Measurements from ENCODE around the gene LRIT3.

The LRIT3 gene

DNA sequence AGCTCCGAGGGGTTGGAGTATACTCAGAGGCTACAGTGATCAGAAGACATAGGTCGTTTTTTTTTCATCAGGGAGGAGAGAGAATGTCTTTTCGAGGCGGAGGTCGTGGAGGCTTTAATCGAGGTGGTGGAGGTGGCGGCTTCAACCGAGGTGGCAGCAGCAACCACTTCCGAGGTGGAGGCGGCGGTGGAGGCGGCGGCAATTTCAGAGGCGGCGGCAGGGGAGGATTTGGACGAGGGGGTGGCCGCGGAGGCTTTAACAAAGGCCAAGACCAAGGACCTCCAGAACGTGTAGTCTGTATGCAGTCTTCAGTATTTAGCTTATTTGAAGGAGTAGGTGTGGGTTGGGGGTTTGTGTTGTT is 31.8 kb upstream of the LRIT3 start:
- Histone ChIP-seq H3F3A (ENCODE audit: control insufficient read depth, insufficient read depth) (no peaks in the 10 kb centered on the region), H3K79me2 (ENCODE audit: control insufficient read depth, low read length) (peaks cover 58% of the 10 kb centered on the region), H3K4me1 (ENCODE audit: control insufficient read depth, low read length) (peaks cover 22% of the 10 kb centered on the region), H3K4me3 (ENCODE audit: low read length) (peak overlapping the region; percentile 82), H3K9me3 (ENCODE audit: control insufficient read depth, insufficient read depth, low read length) (no peaks in the 10 kb centered on the region), H3K4me2 (ENCODE audit: low read length) (peak overlapping the region; percentile 82), H3K27me3 (ENCODE audit: control insufficient read depth, low read length) (no peaks in the 10 kb centered on the region), H4K20me1 (ENCODE audit: control insufficient read depth, insufficient read depth, low read depth, low read length) (no peaks in the 10 kb centered on the region), H3K9me2 (replicated peaks; ENCODE audit: control insufficient read depth, low read length) (no peaks in the 10 kb centered on the region), H3K36me3 (ENCODE audit: control insufficient read depth, low read length) (peaks cover 45% of the 10 kb centered on the region), H3K27ac (ENCODE audit: low read depth, low read length) (peak overlapping the region; percentile 58)
- TF ChIP-seq EZH2phosphoT487 (IDR thresholded peaks at IDR 0.05; ENCODE audit: borderline replicate concordance, low read length) (no peak), CTCF (IDR thresholded peaks at IDR 0.05; ENCODE audit: low read depth, low read length, poor library complexity, severe bottlenecking) (no peak)

GRCh38 chr4:109816894-109817293 is 31.0 kb upstream of the LRIT3 start:
- Histone ChIP-seq H4K20me1 (ENCODE audit: control insufficient read depth, insufficient read depth, low read depth, low read length) (no peaks in the 10 kb centered on the region), H3K4me3 (ENCODE audit: low read length) (peak overlapping the region; percentile 82), H3K36me3 (ENCODE audit: control insufficient read depth, low read length) (peaks cover 52% of the 10 kb centered on the region), H3K4me1 (ENCODE audit: control insufficient read depth, low read length) (peaks cover 22% of the 10 kb centered on the region), H3K79me2 (ENCODE audit: control insufficient read depth, low read length) (peaks cover 58% of the 10 kb centered on the region), H3F3A (ENCODE audit: control insufficient read depth, insufficient read depth) (no peaks in the 10 kb centered on the region), H3K9me3 (ENCODE audit: control insufficient read depth, insufficient read depth, low read length) (no peaks in the 10 kb centered on the region), H3K4me2 (ENCODE audit: low read length) (peak overlapping the region; percentile 82), H3K9me2 (replicated peaks; ENCODE audit: control insufficient read depth, low read length) (no peaks in the 10 kb centered on the region), H3K27ac (ENCODE audit: low read depth, low read length) (no peak overlapping the region), H3K27me3 (ENCODE audit: control insufficient read depth, low read length) (no peaks in the 10 kb centered on the region)
- TF ChIP-seq EZH2phosphoT487 (IDR thresholded peaks at IDR 0.05; ENCODE audit: borderline replicate concordance, low read length) (no peak), CTCF (IDR thresholded peaks at IDR 0.05; ENCODE audit: low read depth, low read length, poor library complexity, severe bottlenecking) (no peak)

DNA sequence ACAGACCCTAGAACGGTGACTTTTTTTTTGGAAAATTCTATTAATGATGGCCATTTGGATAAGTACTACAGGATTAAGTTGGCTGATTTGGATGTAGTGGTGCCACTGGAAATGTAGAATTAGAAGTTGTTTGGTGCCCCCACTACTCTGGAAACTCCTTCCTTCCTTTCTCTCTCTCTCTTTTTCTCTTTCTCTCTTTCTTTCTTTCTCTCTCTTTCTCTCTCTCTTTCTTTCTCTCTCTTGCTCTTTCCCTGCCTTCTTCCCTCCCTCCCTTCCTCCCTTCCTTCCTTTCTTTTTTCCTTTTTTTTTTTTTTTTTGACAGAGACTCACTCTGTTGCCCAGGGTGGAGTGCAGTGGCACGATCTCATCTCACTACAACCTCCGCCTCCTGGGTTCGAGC is 29.6 kb upstream of the LRIT3 start:
- Histone ChIP-seq H3K4me1 (ENCODE audit: control insufficient read depth, low read length) (peaks cover 22% of the 10 kb centered on the region), H3K36me3 (ENCODE audit: control insufficient read depth, low read length) (peaks cover 65% of the 10 kb centered on the region), H3K79me2 (ENCODE audit: control insufficient read depth, low read length) (peaks cover 58% of the 10 kb centered on the region), H3K4me2 (ENCODE audit: low read length) (0 out of 2 replicates have a peak overlapping the region, but pooled peaks have one; percentile 82), H3K27me3 (ENCODE audit: control insufficient read depth, low read length) (no peaks in the 10 kb centered on the region), H3K27ac (ENCODE audit: low read depth, low read length) (no peak overlapping the region), H4K20me1 (ENCODE audit: control insufficient read depth, insufficient read depth, low read depth, low read length) (no peaks in the 10 kb centered on the region), H3K4me3 (ENCODE audit: low read length) (no peak overlapping the region), H3K9me2 (replicated peaks; ENCODE audit: control insufficient read depth, low read length) (no peaks in the 10 kb centered on the region), H3F3A (ENCODE audit: control insufficient read depth, insufficient read depth) (0 out of 2 replicates have a peak, but pooled peaks cover 1% of the 10 kb centered on the region), H3K9me3 (ENCODE audit: control insufficient read depth, insufficient read depth, low read length) (no peaks in the 10 kb centered on the region)
- TF ChIP-seq CTCF (IDR thresholded peaks at IDR 0.05; ENCODE audit: low read depth, low read length, poor library complexity, severe bottlenecking) (no peak), EZH2phosphoT487 (IDR thresholded peaks at IDR 0.05; ENCODE audit: borderline replicate concordance, low read length) (no peak)
